ENCODE data around the gene TMEM100.

DNA sequence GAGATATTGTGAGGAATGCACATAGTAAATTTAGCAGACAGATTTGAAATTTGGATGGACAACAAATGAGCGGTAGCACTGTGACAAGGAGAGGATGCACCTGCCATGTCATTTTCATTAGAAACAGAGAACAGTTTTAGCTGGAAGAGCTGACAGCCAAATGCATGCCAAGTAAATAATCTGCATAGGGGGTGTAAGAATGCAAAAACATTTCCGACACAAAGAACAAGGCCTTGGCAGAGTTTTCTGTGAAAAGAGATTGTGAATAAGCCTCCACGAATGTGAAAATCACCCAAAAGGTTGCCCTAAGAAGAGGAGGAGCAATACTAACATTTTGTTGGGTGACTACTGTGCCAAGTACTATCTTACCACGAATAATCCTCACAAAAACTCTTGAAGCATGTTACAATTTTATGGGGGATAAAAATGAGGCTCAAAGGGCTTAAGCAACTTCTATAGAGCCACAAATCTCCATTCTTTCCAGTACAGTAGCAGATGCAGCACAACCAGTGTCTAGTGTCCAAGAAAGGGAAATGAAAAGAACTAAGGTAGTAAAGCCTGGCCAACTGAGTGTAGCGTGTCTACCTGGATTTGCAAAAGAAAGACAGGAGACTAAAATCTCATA lies 28.3 kb downstream of the TMEM100 start:
- TF ChIP-seq, protein P1, sequence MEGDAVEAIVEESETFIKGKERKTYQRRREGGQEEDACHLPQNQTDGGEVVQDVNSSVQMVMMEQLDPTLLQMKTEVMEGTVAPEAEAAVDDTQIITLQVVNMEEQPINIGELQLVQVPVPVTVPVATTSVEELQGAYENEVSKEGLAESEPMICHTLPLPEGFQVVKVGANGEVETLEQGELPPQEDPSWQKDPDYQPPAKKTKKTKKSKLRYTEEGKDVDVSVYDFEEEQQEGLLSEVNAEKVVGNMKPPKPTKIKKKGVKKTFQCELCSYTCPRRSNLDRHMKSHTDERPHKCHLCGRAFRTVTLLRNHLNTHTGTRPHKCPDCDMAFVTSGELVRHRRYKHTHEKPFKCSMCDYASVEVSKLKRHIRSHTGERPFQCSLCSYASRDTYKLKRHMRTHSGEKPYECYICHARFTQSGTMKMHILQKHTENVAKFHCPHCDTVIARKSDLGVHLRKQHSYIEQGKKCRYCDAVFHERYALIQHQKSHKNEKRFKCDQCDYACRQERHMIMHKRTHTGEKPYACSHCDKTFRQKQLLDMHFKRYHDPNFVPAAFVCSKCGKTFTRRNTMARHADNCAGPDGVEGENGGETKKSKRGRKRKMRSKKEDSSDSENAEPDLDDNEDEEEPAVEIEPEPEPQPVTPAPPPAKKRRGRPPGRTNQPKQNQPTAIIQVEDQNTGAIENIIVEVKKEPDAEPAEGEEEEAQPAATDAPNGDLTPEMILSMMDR (conservative IDR thresholded peaks at IDR 0.05; ENCODE audit: low read length) = no peak
- TF ChIP-seq EZH2phosphoT487 (IDR thresholded peaks at IDR 0.05; ENCODE audit: borderline replicate concordance) = no peak

All from Loucy (cell line).